Ishikawa (cell line): ENCODE measurements around the gene ZMIZ1.

ENCODE experiments used
- CEBPB ChIP-seq: IDR thresholded peaks from 2 replicates; pipeline ENCODE4 v1.6.1; 2012
- CREB1 ChIP-seq: IDR thresholded peaks from 2 replicates; pipeline ENCODE4 v1.6.1; 2012; ENCODE audit warnings: low read depth
- EGR1 ChIP-seq: IDR thresholded peaks from 2 replicates; pipeline ENCODE4 v1.6.1; 2012
- EP300 ChIP-seq: IDR thresholded peaks from 2 replicates; pipeline ENCODE4 v1.6.1; 2012; ENCODE audit warnings: borderline replicate concordance
- FOXM1 ChIP-seq: IDR thresholded peaks from 2 replicates; pipeline ENCODE4 v1.6.1; 2012; ENCODE audit warnings: low read depth, borderline replicate concordance
- MAX ChIP-seq: IDR thresholded peaks from 2 replicates; pipeline ENCODE4 v1.6.1; 2012
- NFIC ChIP-seq: IDR thresholded peaks from 2 replicates; pipeline ENCODE4 v1.6.1; 2012
- RAD21 ChIP-seq: IDR thresholded peaks from 2 replicates; pipeline ENCODE4 v1.6.1; 2012; ENCODE audit warnings: low read depth
- REST ChIP-seq: IDR thresholded peaks from 2 replicates; pipeline ENCODE4 v1.6.1; 2012; ENCODE audit warnings: low read depth, mild to moderate bottlenecking
- TAF1 ChIP-seq: IDR thresholded peaks from 2 replicates; pipeline ENCODE4 v1.6.1; 2012; ENCODE audit warnings: low read depth, mild to moderate bottlenecking
- TCF12 ChIP-seq: IDR thresholded peaks from 2 replicates; pipeline ENCODE4 v1.6.1; 2012; ENCODE audit warnings: low read depth
- TEAD4 ChIP-seq: IDR thresholded peaks from 2 replicates; pipeline ENCODE4 v1.6.1; 2012
- USF1 ChIP-seq: IDR thresholded peaks from 2 replicates; pipeline ENCODE4 v1.6.1; 2012
- YY1 ChIP-seq: IDR thresholded peaks from 2 replicates; pipeline ENCODE4 v1.6.1; 2012; ENCODE audit warnings: low read depth
- ZBTB7A ChIP-seq: IDR thresholded peaks from 2 replicates; pipeline ENCODE4 v1.6.1; 2012; ENCODE audit warnings: low read depth

Gene ZMIZ1

GRCh38 chr10:79260811-79261740, 192.3 kb downstream of the ZMIZ1 start:
- TF ChIP-seq USF1 (no peak), TCF12 (no peak), YY1 (no peak), ZBTB7A (no peak), REST (no peak), TEAD4 (no peak)

GRCh38 chr10:79262131-79262530, 193.4 kb downstream of the ZMIZ1 start:
- TF ChIP-seq ZBTB7A (no peak), RAD21 (no peak), TEAD4 (no peak), REST (no peak), USF1 (no peak), MAX (no peak), NFIC (no peak), EP300 (no peak), CEBPB (no peak), EGR1 (no peak), TAF1 (no peak), CREB1 (no peak), YY1 (no peak), TCF12 (no peak), FOXM1 (no peak)

GRCh38 chr10:79262959-79263746, 194.4 kb downstream of the ZMIZ1 start:
- no peak for TF ChIP-seq EP300
- TF ChIP-seq MAX = peak; percentile 49
- no peak; the same call in 1 of the 2 replicates for TF ChIP-seq REST

- no peak for TF ChIP-seq EP300
- peak; percentile 40; the same call in 1 of the 2 replicates for TF ChIP-seq MAX
- TF ChIP-seq TCF12 = no peak
Observed at GRCh38 chr10:79263939-79264338, 195.2 kb downstream of the ZMIZ1 start.
